Activated CD4-positive, alpha-beta memory T cell treated with anti-CD3 and anti-CD28 coated beads, Interleukin-2, amount 10 ng/mL, durations not matched to agents 7 days and 5 days (primary cell): Measurements from ENCODE around the gene DPYSL5. TPM values are rescaled to one million over a fixed set of nuclear protein-coding genes. Genes with fewer than 3 reads are reported as not detected.
A peak's percentile ranks its signal among the peaks of the same experiment; 100 is the strongest.
"Not testable (repeated sequence)": the region's sequence is repeated elsewhere in the genome, so short reads cannot be mapped to it uniquely, and the experiment has no call there.

ENCODE experiments used
- CTCF ChIA-PET: fragments of 350-600 bp; sonication (Branson Sonifier 250); formaldehyde crosslinking; loops from one replicate; lab custom pipeline; 2021; ENCODE audit warnings: antibody characterized with exemption, inconsistent platforms; lab: Charles Lee
- POLR2A ChIA-PET: fragments of 350-600 bp; sonication (Branson Sonifier 250); formaldehyde crosslinking; loops from one replicate; lab custom pipeline; 2021; ENCODE audit warnings: antibody characterized with exemption; lab: Charles Lee
- DNase-seq: peaks from one replicate; pipeline ENCODE4 v3.0.0-alpha.2; 2020
- H3K27ac Mint-ChIP-seq: one replicate; pipeline ENCODE4 v1.8.0; 2021; ENCODE audit warnings: mild to moderate bottlenecking, mixed read lengths
- H3K27me3 Mint-ChIP-seq: one replicate; pipeline ENCODE4 v1.8.0; 2021; ENCODE audit warnings: mixed read lengths
- H3K36me3 Mint-ChIP-seq: one replicate; pipeline ENCODE4 v1.8.0; 2021; ENCODE audit warnings: low read depth, mixed read lengths
- H3K4me1 Mint-ChIP-seq: one replicate; pipeline ENCODE4 v1.8.0; 2021; ENCODE audit warnings: mixed read lengths
- H3K4me3 Mint-ChIP-seq: one replicate; pipeline ENCODE4 v1.8.0; 2021; ENCODE audit warnings: mild to moderate bottlenecking, mixed read lengths
- H3K9me3 Mint-ChIP-seq: one replicate; pipeline ENCODE4 v1.8.0; 2021; ENCODE audit warnings: mixed read lengths
- total RNA-seq, 2 experiments: library from RNA; stranded (reverse); gene quantifications; one replicate each; pipeline ENCODE4 v1.2.3, GENCODE V29; 2021

DPYSL5 gene
- total RNA-seq, 2 experiments from 2014 or later: not detected

DNA sequence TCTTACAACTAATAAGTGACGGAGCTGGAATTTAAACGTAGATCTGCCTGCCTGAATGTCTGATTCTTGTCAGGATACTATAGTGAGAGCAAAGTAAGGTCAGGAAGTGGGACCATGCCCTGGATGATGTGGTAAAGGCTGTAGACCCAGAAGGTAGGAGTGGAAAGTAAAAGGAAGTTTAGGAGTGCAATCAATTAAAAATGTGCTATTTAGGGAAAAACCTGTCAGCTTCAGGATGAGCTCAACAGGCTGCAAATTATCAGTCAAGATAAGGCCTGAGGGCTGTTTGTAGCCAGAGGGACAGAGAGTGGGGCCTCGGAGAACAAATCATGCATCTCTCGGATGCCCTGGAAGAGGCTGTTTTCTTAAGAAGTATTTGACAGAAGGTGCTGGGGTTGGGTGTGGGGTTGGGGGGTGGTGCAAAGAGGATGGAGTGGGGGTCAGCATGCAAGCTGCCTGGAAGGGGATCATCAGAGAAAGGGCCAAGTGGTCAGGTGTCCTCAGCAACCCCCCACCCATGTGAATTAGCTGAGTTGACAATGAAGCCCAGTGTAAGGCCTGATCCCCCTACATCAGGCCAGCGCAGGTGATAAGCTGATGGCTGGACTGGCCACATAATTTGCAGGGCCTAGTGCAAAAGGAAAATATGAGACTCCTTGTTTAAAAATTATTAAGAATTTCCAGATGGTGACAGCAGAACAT lies 69.4 kb downstream of the DPYSL5 start:
- H3K4me1 Mint-ChIP-seq: no peaks in the 10 kb centered on the region
- ChIA-PET POLR2A (no interaction called here), CTCF (interaction anchor here (1.2 kb wide), 1 partner anchor 71 kb away, joined by 6 read pairs; no protein-coding TSS in a partner anchor)
- H3K27me3 Mint-ChIP-seq: peaks cover 15% of the 10 kb centered on the region
- no peaks in the 10 kb centered on the region for H3K9me3 Mint-ChIP-seq
- H3K36me3 Mint-ChIP-seq: no peaks in the 10 kb centered on the region
- no peak overlapping the region for H3K27ac Mint-ChIP-seq
- no peak overlapping the region for H3K4me3 Mint-ChIP-seq
- DNase-seq: peak; percentile 4

DNA sequence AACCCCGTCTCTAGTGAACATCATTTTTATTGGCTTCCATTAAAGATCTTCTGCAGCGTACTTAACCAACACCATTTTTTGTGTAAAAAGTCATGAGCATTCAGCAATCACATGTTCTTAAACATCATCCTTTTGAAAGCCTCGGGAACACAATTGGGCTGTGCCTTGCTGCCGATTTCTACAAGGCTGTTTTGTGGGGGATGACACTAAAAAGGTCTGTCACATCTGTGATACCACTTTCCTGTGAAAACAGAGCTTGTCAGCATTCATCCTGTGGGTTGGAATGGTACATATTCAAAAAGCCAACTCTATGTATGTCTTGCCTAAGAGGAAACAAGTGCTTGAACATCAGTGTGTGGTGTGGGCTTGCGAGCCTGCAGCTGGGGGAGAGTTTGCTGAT lies 73.4 kb downstream of the DPYSL5 start:
- no peak for DNase-seq
- no peaks in the 10 kb centered on the region for H3K9me3 Mint-ChIP-seq
- CTCF ChIA-PET: interaction anchor here (1.8 to 2.6 kb wide), 2 partner anchors 12 to 75 kb away, joined by 5 to 50 read pairs; partner anchors contain the start of gene DPYSL5

DNA sequence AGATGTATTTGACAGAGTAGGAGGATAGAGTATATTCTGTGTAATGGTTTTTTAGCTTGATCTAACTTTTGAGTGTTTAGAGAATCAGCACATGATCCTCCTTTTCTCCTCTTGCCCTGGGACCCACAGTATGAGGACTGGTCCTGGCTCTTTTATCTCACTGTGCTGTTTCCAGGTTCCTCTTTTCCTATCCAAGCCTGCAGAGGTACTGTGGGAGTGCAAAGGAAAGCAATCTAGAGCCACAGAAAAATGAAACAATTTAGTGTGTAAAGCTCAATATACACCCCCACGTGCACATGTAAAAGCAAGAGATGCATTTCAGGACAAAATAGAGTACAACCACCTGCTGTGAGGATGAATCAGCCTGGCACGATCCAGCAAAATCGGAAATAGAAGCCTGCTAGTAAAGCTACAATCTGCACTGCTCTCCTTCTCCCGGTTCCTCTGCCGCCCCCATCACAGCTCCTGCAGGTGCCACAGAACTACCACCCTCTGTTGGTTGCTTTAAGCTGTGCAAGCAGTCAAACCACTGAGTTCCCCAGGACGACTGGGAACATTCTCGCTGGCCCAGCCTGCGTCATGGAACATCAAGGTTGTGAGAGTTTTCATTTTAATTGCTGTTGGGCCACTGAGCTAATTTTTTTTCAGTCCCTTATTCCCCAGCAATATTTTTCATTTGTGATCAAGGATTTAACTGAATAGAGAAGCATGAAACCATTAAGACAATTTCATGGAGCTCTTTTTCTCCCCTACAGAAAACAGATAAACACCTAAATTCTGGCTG lies 74.7 kb downstream of the DPYSL5 start:
- no peaks in the 10 kb centered on the region for H3K9me3 Mint-ChIP-seq
- POLR2A ChIA-PET: interaction anchor here (0.9 kb wide), 1 partner anchor 77 kb away, joined by 3 read pairs; no protein-coding TSS in a partner anchor
- CTCF ChIA-PET: interaction anchor here (0.8 to 2.6 kb wide), 14 partner anchors 10 to 263 kb away, joined by 3 to 50 read pairs (median 4); partner anchors contain the start of genes CENPA and DPYSL5
- no peak overlapping the region for H3K27ac Mint-ChIP-seq
- H3K36me3 Mint-ChIP-seq: no peaks in the 10 kb centered on the region
- H3K27me3 Mint-ChIP-seq: peaks cover 24% of the 10 kb centered on the region
- H3K4me3 Mint-ChIP-seq: no peak overlapping the region
- DNase-seq: peak; percentile 31
- H3K4me1 Mint-ChIP-seq: peaks cover 2% of the 10 kb centered on the region

More for the DNA sequence above, 73.4 kb downstream of the DPYSL5 start:
- H3K27me3 Mint-ChIP-seq: peaks cover 24% of the 10 kb centered on the region
- H3K36me3 Mint-ChIP-seq: no peaks in the 10 kb centered on the region
- POLR2A ChIA-PET: no interaction called here
- H3K27ac Mint-ChIP-seq: no peak overlapping the region
- H3K4me3 Mint-ChIP-seq: no peak overlapping the region
- peaks cover 2% of the 10 kb centered on the region for H3K4me1 Mint-ChIP-seq

DNA sequence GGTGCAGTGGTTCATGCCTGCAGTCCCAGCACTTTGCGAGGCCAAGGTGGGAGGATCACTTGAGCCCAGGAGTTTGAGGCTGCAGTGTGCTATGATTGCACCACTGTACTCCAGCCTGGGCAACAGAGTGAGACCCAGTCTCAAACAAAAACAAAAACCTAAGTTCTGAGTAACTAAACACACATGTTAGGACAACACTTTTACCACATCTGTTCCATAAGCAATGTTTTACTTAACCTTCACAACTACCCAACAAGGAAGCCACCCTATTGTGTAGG lies 75.2 kb downstream of the DPYSL5 start:
- not testable (repeated sequence) for H3K9me3 Mint-ChIP-seq, H3K36me3 Mint-ChIP-seq, H3K4me1 Mint-ChIP-seq, H3K4me3 Mint-ChIP-seq, H3K27ac Mint-ChIP-seq, DNase-seq
- ChIA-PET POLR2A (interaction anchor here (0.9 kb wide), 1 partner anchor 77 kb away, joined by 3 read pairs; no protein-coding TSS in a partner anchor), CTCF (interaction anchor here (0.9 to 2.6 kb wide), 11 partner anchors 11 to 263 kb away, joined by 3 to 50 read pairs (median 5); partner anchors contain the start of genes CENPA and DPYSL5)
- H3K27me3 Mint-ChIP-seq: peaks cover 24% of the 10 kb centered on the region

DNA sequence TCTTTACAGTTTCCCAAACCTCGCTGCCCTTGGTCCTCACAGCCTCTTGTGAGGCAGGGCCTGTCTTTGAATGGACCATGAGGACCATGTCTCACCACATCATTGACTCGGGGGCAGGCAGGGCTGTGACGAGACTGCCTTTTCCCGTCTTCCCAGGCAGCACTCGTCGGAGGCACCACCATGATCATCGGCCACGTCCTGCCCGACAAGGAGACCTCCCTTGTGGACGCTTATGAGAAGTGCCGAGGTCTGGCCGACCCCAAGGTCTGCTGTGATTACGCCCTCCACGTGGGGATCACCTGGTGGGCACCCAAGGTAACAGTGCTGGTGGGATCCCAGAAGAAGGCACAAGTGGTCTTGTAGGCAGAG lies 76.8 kb downstream of the DPYSL5 start:
- POLR2A ChIA-PET: no interaction called here
- DNase-seq: no peak

DNA sequence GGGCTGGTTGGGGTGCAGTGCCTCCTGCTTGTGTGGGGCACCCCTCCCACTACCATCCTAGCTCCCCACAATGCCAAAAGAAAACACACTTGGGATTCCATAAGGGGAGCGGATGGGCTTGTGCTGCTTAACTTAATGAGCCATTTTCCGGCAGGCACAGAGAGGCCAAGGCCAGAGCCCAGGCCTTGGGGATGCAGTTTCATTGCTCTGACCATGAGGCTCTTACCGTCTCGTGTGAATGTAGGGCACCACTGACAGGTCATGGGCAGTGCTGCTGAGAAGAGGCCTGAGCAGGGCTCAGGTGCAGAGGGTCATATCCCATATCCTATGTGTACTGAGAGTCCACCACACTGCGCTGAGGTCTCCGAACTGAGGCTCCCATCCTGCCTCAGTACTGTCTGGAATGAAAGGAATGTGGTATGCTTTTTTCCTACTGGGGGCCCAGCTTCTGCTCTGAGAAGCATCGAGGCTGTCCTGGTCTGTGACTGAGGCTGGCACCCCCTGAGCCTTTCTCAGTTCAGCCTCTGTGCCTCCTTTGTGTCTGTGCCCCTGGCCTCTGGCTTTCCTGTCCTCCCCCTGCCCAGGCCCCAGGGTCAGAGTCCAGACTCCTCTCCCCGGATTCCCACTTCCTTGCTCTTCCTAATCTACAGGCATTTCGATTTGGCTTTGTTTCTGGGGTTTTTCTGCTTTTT lies 77.3 kb downstream of the DPYSL5 start:
- CTCF ChIA-PET: interaction anchor here (0.8 to 0.9 kb wide), 2 partner anchors 15 to 355 kb away, joined by 3 read pairs; no protein-coding TSS in a partner anchor
- H3K36me3 Mint-ChIP-seq: no peaks in the 10 kb centered on the region
- no peak overlapping the region for H3K4me3 Mint-ChIP-seq
- POLR2A ChIA-PET: no interaction called here
- peaks cover 18% of the 10 kb centered on the region for H3K27me3 Mint-ChIP-seq
- peaks cover 2% of the 10 kb centered on the region for H3K4me1 Mint-ChIP-seq
- no peak for DNase-seq
- no peak overlapping the region for H3K27ac Mint-ChIP-seq
- no peaks in the 10 kb centered on the region for H3K9me3 Mint-ChIP-seq

More for the DNA sequence above, 76.8 kb downstream of the DPYSL5 start:
- H3K27ac Mint-ChIP-seq: no peak overlapping the region
- no peak overlapping the region for H3K4me3 Mint-ChIP-seq
- H3K4me1 Mint-ChIP-seq: peaks cover 2% of the 10 kb centered on the region
- H3K27me3 Mint-ChIP-seq: peaks cover 18% of the 10 kb centered on the region
- H3K9me3 Mint-ChIP-seq: no peaks in the 10 kb centered on the region
- CTCF ChIA-PET: no interaction called here
- H3K36me3 Mint-ChIP-seq: no peaks in the 10 kb centered on the region

DNA sequence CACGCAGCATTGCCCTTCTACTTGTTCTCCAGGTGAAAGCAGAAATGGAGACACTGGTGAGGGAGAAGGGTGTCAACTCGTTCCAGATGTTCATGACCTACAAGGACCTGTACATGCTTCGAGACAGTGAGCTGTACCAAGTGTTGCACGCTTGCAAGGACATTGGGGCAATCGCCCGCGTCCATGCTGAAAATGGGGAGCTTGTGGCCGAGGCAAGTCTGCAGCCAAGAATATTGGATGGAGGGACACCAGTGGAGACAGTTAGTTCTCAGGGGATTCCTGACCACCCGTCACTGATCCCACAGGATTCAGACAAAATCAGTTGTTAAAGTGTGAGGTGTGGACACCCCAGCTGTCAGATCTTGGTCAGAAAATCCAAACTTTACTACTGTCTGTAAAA lies 79.3 kb downstream of the DPYSL5 start:
- H3K27me3 Mint-ChIP-seq: peaks cover 17% of the 10 kb centered on the region
- no peak for DNase-seq
- peaks cover 2% of the 10 kb centered on the region for H3K4me1 Mint-ChIP-seq
- H3K4me3 Mint-ChIP-seq: no peak overlapping the region
- no peak overlapping the region for H3K27ac Mint-ChIP-seq
- H3K36me3 Mint-ChIP-seq: no peaks in the 10 kb centered on the region
- H3K9me3 Mint-ChIP-seq: no peaks in the 10 kb centered on the region
- POLR2A ChIA-PET: no interaction called here
- CTCF ChIA-PET: interaction anchor here (0.9 kb wide), 1 partner anchor 81 kb away, joined by 3 read pairs; no protein-coding TSS in a partner anchor

DNA sequence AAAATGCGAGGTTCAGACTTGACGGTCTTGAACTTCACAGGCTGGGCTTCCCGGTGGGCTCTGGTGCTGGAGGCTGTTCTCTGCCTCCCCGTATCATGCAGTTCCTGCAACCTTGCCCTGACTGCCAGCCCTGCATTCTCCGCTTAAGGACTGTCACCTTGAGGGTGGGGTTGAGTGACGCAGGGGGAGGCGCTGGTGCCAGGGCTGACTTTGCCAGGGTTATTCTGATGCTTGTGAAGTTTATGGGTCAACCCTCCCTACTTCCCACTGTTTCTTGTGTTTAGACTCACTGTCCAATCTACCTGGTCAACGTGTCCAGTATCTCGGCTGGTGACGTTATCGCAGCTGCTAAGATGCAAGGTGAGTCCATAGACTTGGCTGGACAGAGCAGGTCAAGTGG lies 85.0 kb downstream of the DPYSL5 start:
- DNase-seq: no peak
- POLR2A ChIA-PET: no interaction called here
- Mint-ChIP-seq H3K4me1 (no peaks in the 10 kb centered on the region), H3K36me3 (no peaks in the 10 kb centered on the region), H3K9me3 (no peaks in the 10 kb centered on the region), H3K27me3 (peaks cover 7% of the 10 kb centered on the region), H3K4me3 (no peak overlapping the region), H3K27ac (no peak overlapping the region)
- CTCF ChIA-PET: interaction anchor here (1.6 kb wide), 1 partner anchor 9 kb away, joined by 3 read pairs; no protein-coding TSS in a partner anchor

DNA sequence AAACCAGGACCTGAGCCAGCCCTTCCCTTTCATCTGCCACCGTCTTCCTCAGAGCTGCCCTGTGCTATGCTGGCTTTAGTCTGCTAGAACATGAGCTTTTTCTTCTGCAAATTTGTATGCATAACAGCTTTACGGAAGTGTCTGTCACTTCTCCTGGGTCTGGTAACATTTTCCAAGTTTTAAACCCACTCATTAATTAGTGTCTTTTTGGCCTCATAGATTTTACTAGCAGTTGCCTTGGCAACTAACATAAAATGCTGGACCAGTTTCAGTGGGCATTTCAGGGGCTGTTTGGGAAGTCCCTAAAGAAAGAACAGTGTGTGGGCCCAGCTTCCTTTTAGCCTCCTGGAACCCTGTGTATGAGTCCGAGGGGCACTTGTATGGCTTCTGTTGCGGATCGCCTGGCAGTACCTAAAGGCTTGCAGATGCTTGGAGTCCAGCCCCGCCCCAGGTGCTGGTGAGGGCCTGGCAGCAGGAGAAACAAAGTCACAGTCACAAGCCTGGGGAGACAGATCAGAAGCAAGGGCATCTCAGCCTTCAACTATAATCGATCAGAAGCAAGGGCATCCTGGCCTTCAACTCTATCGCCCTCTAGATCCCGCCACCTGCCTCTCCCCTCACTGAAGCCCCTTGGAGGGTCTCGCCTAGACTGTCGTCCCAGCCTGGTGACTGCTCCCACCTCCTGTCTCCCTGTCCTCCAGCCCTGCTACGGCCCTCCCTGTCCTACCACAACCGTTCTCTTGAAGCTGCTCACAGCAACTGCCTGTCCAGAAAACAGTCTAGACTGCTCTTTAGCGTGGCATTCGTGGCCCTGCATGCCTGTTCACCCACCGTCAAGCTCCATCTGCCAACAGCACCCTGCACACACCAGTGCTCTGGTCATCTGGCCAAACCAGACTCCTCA lies 85.8 kb downstream of the DPYSL5 start:
- no peak for DNase-seq
- Mint-ChIP-seq H3K4me1 (no peaks in the 10 kb centered on the region), H3K4me3 (no peak overlapping the region), H3K27me3 (peaks cover 7% of the 10 kb centered on the region), H3K36me3 (no peaks in the 10 kb centered on the region), H3K9me3 (no peaks in the 10 kb centered on the region), H3K27ac (no peak overlapping the region)
- ChIA-PET CTCF (interaction anchor here (1.1 to 1.6 kb wide), 2 partner anchors 8 to 87 kb away, joined by 3 to 5 read pairs; no protein-coding TSS in a partner anchor), POLR2A (no interaction called here)

DNA sequence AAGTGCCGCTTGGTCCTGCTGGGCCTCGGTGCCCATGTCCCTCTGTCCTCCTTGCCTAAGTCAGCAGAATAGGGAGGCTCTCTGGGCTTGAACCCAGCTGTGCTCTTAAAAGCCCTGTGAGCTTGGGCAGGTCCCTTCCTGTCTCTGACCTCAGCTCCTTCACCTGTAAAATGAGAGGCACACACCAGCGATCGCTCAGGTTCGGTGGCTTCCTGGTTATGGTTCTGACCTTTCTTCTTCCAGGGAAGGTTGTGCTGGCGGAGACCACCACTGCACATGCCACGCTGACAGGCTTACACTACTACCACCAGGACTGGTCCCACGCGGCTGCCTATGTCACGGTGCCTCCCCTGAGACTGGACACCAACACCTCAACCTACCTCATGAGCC lies 86.4 kb downstream of the DPYSL5 start:
- Mint-ChIP-seq H3K27ac (no peak overlapping the region), H3K4me3 (no peak overlapping the region), H3K9me3 (no peaks in the 10 kb centered on the region)

DNA sequence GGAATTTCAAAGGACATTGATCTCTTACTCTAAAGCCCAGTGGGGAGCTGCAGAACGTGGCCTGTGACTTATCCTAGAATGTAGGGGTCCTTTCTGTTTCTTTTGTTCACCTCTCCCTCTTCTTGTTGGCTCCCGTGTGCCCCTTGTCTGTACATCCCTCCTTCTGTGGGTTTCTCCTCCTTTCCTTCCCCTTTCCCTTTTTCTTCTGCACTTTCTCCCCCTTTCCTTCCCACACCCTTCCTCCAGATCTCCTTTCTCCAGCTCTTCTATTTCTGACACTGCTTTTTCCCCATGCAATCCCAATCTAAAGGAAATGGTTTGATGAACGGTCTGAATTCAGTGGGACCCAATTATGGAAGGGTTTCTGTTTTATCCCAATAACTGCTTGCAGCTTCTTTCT lies 87.1 kb downstream of the DPYSL5 start:
- H3K36me3 Mint-ChIP-seq: no peaks in the 10 kb centered on the region
- CTCF ChIA-PET: interaction anchor here (1.1 kb wide), 1 partner anchor 88 kb away, joined by 5 read pairs; no protein-coding TSS in a partner anchor

More for the DNA sequence above, 86.4 kb downstream of the DPYSL5 start:
- ChIA-PET CTCF (interaction anchor here (1.1 kb wide), 1 partner anchor 88 kb away, joined by 5 read pairs; no protein-coding TSS in a partner anchor), POLR2A (no interaction called here)
- DNase-seq: no peak
- H3K27me3 Mint-ChIP-seq: peaks cover 7% of the 10 kb centered on the region
- no peaks in the 10 kb centered on the region for H3K36me3 Mint-ChIP-seq
- H3K4me1 Mint-ChIP-seq: no peaks in the 10 kb centered on the region

DNA sequence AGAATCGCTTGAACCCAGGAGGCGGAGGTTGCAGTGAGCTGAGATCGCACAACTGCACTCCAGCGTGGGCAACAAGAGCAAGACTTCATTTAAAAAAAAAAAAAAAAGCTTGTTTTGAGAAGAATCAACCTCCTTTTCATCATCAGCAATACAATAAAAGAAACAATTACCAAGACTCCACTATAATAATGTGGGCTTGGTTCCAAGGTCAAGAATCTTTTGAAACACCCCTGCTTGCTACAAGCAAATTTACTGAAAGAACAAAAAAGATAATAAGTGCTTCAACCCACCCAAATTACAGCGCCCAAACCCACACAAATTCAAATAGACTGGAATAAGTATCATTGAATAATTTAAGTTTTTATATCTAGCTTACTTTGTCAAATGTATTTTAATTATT lies 88.9 kb downstream of the DPYSL5 start:
- no peak overlapping the region for H3K4me3 Mint-ChIP-seq
- H3K36me3 Mint-ChIP-seq: no peaks in the 10 kb centered on the region
- peaks cover 13% of the 10 kb centered on the region for H3K27me3 Mint-ChIP-seq
- H3K4me1 Mint-ChIP-seq: no peaks in the 10 kb centered on the region
- DNase-seq: no peak
- ChIA-PET CTCF (interaction anchor here (1.3 to 1.6 kb wide), 2 partner anchors 14 to 91 kb away, joined by 3 to 5 read pairs; no protein-coding TSS in a partner anchor), POLR2A (no interaction called here)
- no peak overlapping the region for H3K27ac Mint-ChIP-seq
- no peaks in the 10 kb centered on the region for H3K9me3 Mint-ChIP-seq

More for the DNA sequence above, 87.1 kb downstream of the DPYSL5 start:
- no peak overlapping the region for H3K4me3 Mint-ChIP-seq
- no peak for DNase-seq
- no peaks in the 10 kb centered on the region for H3K4me1 Mint-ChIP-seq
- no peaks in the 10 kb centered on the region for H3K9me3 Mint-ChIP-seq
- peaks cover 11% of the 10 kb centered on the region for H3K27me3 Mint-ChIP-seq
- H3K27ac Mint-ChIP-seq: no peak overlapping the region
- POLR2A ChIA-PET: no interaction called here
